Esophagus squamous epithelium (tissue), 4 donors: ENCODE results near the gene NUDT13.

Experiments used
- POLR2A ChIP-seq, 4 donors: fragments of 450-650 bp; IDR thresholded peaks; one replicate each; pipeline ENCODE4 v1.6.1; 2017; ENCODE audit warnings: antibody characterized with exemption in 4 of 4, mild to moderate bottlenecking in 4 of 4, moderate library complexity in 3 of 4
- TF ChIP-seq, protein P1 (sequence below), 6 experiments: fragments of 450-650 bp in 4 of 6; fragments of 200-600 bp in 2 of 6; sonication (generic) in 2 of 6; IDR thresholded peaks; one replicate each; pipeline ENCODE4 v1.5.1; 2016 to 2019; ENCODE audit warnings: antibody characterized with exemption in 6 of 6, mild to moderate bottlenecking in 4 of 6, moderate library complexity in 4 of 6

DNA sequence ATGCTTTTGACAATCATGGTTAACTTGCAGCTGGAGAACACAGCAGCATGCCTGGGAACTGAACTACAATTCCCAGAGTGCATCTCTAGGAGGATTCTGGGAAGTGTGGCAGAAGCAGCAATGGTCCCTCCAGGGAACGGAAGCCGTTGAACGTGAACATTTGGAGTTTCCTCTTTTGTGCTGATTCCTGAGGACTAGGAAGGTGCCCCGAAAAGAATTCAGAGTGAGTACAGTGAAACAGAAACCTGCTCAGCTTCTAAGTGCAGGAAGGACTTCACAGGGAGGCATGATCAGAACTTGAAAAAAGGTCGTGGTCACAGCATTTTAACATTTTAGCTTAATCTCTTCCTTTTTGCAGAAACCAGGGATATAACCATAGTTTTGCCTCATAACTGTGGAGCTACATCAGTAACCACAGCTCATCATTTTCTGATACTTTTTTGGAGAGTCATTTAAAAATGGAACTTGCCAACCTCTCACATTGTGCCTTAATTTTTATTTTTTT, at the start of gene NUDT13:
- TF ChIP-seq, protein P1, sequence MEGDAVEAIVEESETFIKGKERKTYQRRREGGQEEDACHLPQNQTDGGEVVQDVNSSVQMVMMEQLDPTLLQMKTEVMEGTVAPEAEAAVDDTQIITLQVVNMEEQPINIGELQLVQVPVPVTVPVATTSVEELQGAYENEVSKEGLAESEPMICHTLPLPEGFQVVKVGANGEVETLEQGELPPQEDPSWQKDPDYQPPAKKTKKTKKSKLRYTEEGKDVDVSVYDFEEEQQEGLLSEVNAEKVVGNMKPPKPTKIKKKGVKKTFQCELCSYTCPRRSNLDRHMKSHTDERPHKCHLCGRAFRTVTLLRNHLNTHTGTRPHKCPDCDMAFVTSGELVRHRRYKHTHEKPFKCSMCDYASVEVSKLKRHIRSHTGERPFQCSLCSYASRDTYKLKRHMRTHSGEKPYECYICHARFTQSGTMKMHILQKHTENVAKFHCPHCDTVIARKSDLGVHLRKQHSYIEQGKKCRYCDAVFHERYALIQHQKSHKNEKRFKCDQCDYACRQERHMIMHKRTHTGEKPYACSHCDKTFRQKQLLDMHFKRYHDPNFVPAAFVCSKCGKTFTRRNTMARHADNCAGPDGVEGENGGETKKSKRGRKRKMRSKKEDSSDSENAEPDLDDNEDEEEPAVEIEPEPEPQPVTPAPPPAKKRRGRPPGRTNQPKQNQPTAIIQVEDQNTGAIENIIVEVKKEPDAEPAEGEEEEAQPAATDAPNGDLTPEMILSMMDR (IDR thresholded peaks at IDR 0.05) = peak in 1 of 6 experiments; percentile 12
- peak in 1 of 4 donors; percentile 34 for TF ChIP-seq POLR2A (IDR thresholded peaks at IDR 0.05)
